ENCODE results near the gene PNISR. TPM values are rescaled to one million over a fixed set of nuclear protein-coding genes. Genes with fewer than 3 reads are reported as not detected.

Gene PNISR
- total RNA-seq, 2 experiments from 2014 or later = 163 to 176 TPM

- Histone ChIP-seq H3K9me3 (ENCODE audit: low read length) (no peaks in the 10 kb centered on the region), H3K4me2 (ENCODE audit: low read length) (no peak overlapping the region), H3K79me2 (ENCODE audit: insufficient read depth, low read depth, low read length) (peaks cover 13% of the 10 kb centered on the region; the same call in 1 of the 2 replicates), H3K4me3 (ENCODE audit: low read depth, low read length, poor library complexity, severe bottlenecking) (no peak overlapping the region), H4K20me1 (ENCODE audit: insufficient read depth, low read length) (no peaks in the 10 kb centered on the region), H3K9me2 (ENCODE audit: insufficient read depth, low read length) (no peaks in the 10 kb centered on the region), H2AFZ (ENCODE audit: low read length) (no peak overlapping the region), H3K4me1 (ENCODE audit: insufficient read depth, low read length, poor library complexity, severe bottlenecking) (peaks cover 4% of the 10 kb centered on the region), H3K36me3 (ENCODE audit: insufficient read depth, low read length) (no peaks in the 10 kb centered on the region), H3K27ac (ENCODE audit: low read depth, low read length, poor library complexity, severe bottlenecking) (no peak overlapping the region)
- BruUV-seq (replicated peaks) = no TSS peak
- ChIA-PET CTCF (ENCODE audit: unreplicated experiment) (no interaction called here), POLR2A (interaction anchor here (0.5 to 1.0 kb wide), 3 partner anchors 11 to 34 kb away, joined by 3 read pairs; no protein-coding TSS in a partner anchor)
- no peak for DNase-seq (ENCODE audit: low spot score)
- intact Hi-C loops (cut with micrococcal nuclease; ENCODE audit: unreplicated experiment) = no loop called here
- no peak for TF ChIP-seq EZH2phosphoT487 (IDR thresholded peaks at IDR 0.05; ENCODE audit: borderline replicate concordance, low read depth, low read length)
- TF ChIP-seq CTCF (conservative IDR thresholded peaks at IDR 0.05; ENCODE audit: low read length) = no peak
Measured at GRCh38 chr6:99390896-99391295, 34.2 kb downstream of the PNISR start.

- no peak overlapping the region for H3K27ac ChIP-seq (ENCODE audit: low read depth, low read length, poor library complexity, severe bottlenecking)
- TF ChIP-seq EZH2phosphoT487 (IDR thresholded peaks at IDR 0.05; ENCODE audit: borderline replicate concordance, low read depth, low read length) (no peak), CTCF (conservative IDR thresholded peaks at IDR 0.05; ENCODE audit: low read length) (no peak)
- no peak overlapping the region for H3K4me2 ChIP-seq (ENCODE audit: low read length)
- H3K36me3 ChIP-seq (ENCODE audit: insufficient read depth, low read length) = no peaks in the 10 kb centered on the region
- no peaks in the 10 kb centered on the region for H3K4me1 ChIP-seq (ENCODE audit: insufficient read depth, low read length, poor library complexity, severe bottlenecking)
- CTCF ChIA-PET (ENCODE audit: unreplicated experiment) = no interaction called here
- intact Hi-C loops (cut with micrococcal nuclease; ENCODE audit: unreplicated experiment) = no loop called here
- no peaks in the 10 kb centered on the region for H4K20me1 ChIP-seq (ENCODE audit: insufficient read depth, low read length)
- H3K9me3 ChIP-seq (ENCODE audit: low read length) = no peaks in the 10 kb centered on the region
- no peak for DNase-seq (ENCODE audit: low spot score)
- no peak overlapping the region for H3K4me3 ChIP-seq (ENCODE audit: low read depth, low read length, poor library complexity, severe bottlenecking)
- no peak overlapping the region for H2AFZ ChIP-seq (ENCODE audit: low read length)
- POLR2A ChIA-PET = no interaction called here
- H3K9me2 ChIP-seq (ENCODE audit: insufficient read depth, low read length) = no peaks in the 10 kb centered on the region
- no peaks in the 10 kb centered on the region for H3K79me2 ChIP-seq (ENCODE audit: insufficient read depth, low read depth, low read length)
- BruUV-seq (replicated peaks) = no TSS peak
Measured at GRCh38 chr6:99384507-99384906, 40.6 kb downstream of the PNISR start.

- Histone ChIP-seq H3K27ac (ENCODE audit: low read depth, low read length, poor library complexity, severe bottlenecking) (no peak overlapping the region), H3K36me3 (ENCODE audit: insufficient read depth, low read length) (no peaks in the 10 kb centered on the region), H3K9me3 (ENCODE audit: low read length) (no peaks in the 10 kb centered on the region), H3K4me3 (ENCODE audit: low read depth, low read length, poor library complexity, severe bottlenecking) (no peak overlapping the region), H2AFZ (ENCODE audit: low read length) (no peak overlapping the region), H3K9me2 (ENCODE audit: insufficient read depth, low read length) (no peaks in the 10 kb centered on the region), H3K4me1 (ENCODE audit: insufficient read depth, low read length, poor library complexity, severe bottlenecking) (no peaks in the 10 kb centered on the region), H3K4me2 (ENCODE audit: low read length) (no peak overlapping the region), H4K20me1 (ENCODE audit: insufficient read depth, low read length) (no peaks in the 10 kb centered on the region), H3K79me2 (ENCODE audit: insufficient read depth, low read depth, low read length) (no peaks in the 10 kb centered on the region)
- DNase-seq (ENCODE audit: low spot score) = no peak
- no TSS peak for BruUV-seq (replicated peaks)
- POLR2A ChIA-PET = interaction anchor here (0.9 kb wide), 1 partner anchor 47 kb away, joined by 3 read pairs; no protein-coding TSS in a partner anchor
- TF ChIP-seq EZH2phosphoT487 (IDR thresholded peaks at IDR 0.05; ENCODE audit: borderline replicate concordance, low read depth, low read length) (no peak), CTCF (conservative IDR thresholded peaks at IDR 0.05; ENCODE audit: low read length) (no peak)
- CTCF ChIA-PET (ENCODE audit: unreplicated experiment) = no interaction called here
- intact Hi-C loops (cut with micrococcal nuclease; ENCODE audit: unreplicated experiment) = no loop called here
Measured at GRCh38 chr6:99378636-99379035, 46.5 kb downstream of the PNISR start.

All from OCI-LY7 (cell line).